HL-60 (cell line): ENCODE measurements around the gene C2CD4C.

Experiments
- CTCF ChIP-seq: IDR thresholded peaks from one replicate; pipeline ENCODE4 v1.5.1; 2011; ENCODE audit warnings: low read length, control low read depth, inconsistent platforms; ENCODE audit not compliant: insufficient read depth
- POLR2AphosphoS5 ChIP-seq: IDR thresholded peaks from 2 replicates; pipeline ENCODE4 v1.6.1; 2012; ENCODE audit warnings: low read depth
- REST ChIP-seq: IDR thresholded peaks from 2 replicates; pipeline ENCODE4 v1.6.1; 2012; ENCODE audit warnings: low read depth; ENCODE audit not compliant: insufficient replicate concordance

DNA sequence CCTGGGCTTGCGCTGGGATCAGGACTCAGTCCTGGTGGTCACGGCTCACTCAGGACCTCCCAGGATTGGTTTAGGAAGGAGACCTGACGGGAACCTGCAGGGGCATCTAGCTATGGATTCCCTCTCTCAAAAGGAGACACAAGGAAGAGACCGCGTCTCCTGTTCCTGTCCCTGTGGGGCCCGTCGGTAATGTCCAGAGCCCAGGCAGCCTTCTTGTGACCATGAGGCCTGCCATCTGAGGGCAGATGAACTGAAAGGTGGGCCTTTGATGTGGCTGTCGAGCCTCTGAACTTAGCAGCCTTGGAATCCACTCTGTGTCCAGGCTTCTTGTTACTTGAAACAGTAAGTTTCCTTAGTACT, 32.9 kb downstream of the C2CD4C start:
- TF ChIP-seq CTCF = no peak
- TF ChIP-seq REST = no peak
- no peak for TF ChIP-seq POLR2AphosphoS5
